ENCODE measurements around the gene ADAMTS6.

ADAMTS6 gene

GRCh38 chr5:65461490-65461889 lies 20.2 kb downstream of the ADAMTS6 start:
- no peaks in the 10 kb centered on the region for H4K20me1 ChIP-seq (ENCODE audit: control insufficient read depth, insufficient read depth, low read depth, low read length)
- H3K36me3 ChIP-seq (ENCODE audit: control insufficient read depth, low read length) = no peaks in the 10 kb centered on the region
- no peaks in the 10 kb centered on the region; the same call in 1 of the 2 replicates for H3K27me3 ChIP-seq (ENCODE audit: control insufficient read depth, low read length)
- H3K4me1 ChIP-seq (ENCODE audit: control insufficient read depth, low read length) = no peaks in the 10 kb centered on the region
- H3K79me2 ChIP-seq (ENCODE audit: control insufficient read depth, low read length) = no peaks in the 10 kb centered on the region
- H3K27ac ChIP-seq (ENCODE audit: low read depth, low read length) = no peak overlapping the region
- no peaks in the 10 kb centered on the region for H3F3A ChIP-seq (ENCODE audit: control insufficient read depth, insufficient read depth)
- no peaks in the 10 kb centered on the region for H3K9me3 ChIP-seq (ENCODE audit: control insufficient read depth, insufficient read depth, low read length)
- TF ChIP-seq EZH2phosphoT487 (IDR thresholded peaks at IDR 0.05; ENCODE audit: borderline replicate concordance, low read length) (no peak), CTCF (IDR thresholded peaks at IDR 0.05; ENCODE audit: low read depth, low read length, poor library complexity, severe bottlenecking) (no peak)
- no peaks in the 10 kb centered on the region for H3K9me2 ChIP-seq (replicated peaks; ENCODE audit: control insufficient read depth, low read length)
- no peak overlapping the region for H3K4me2 ChIP-seq (ENCODE audit: low read length)
- H3K4me3 ChIP-seq (ENCODE audit: low read length) = no peak overlapping the region

- Histone ChIP-seq H3K4me1 (ENCODE audit: control insufficient read depth, low read length) (no peaks in the 10 kb centered on the region), H3K36me3 (ENCODE audit: control insufficient read depth, low read length) (no peaks in the 10 kb centered on the region), H3K9me2 (replicated peaks; ENCODE audit: control insufficient read depth, low read length) (no peaks in the 10 kb centered on the region), H4K20me1 (ENCODE audit: control insufficient read depth, insufficient read depth, low read depth, low read length) (no peaks in the 10 kb centered on the region), H3K9me3 (ENCODE audit: control insufficient read depth, insufficient read depth, low read length) (no peaks in the 10 kb centered on the region), H3F3A (ENCODE audit: control insufficient read depth, insufficient read depth) (no peaks in the 10 kb centered on the region), H3K4me3 (ENCODE audit: low read length) (no peak overlapping the region), H3K27me3 (ENCODE audit: control insufficient read depth, low read length) (no peaks in the 10 kb centered on the region; the same call in 1 of the 2 replicates), H3K79me2 (ENCODE audit: control insufficient read depth, low read length) (no peaks in the 10 kb centered on the region), H3K4me2 (ENCODE audit: low read length) (no peak overlapping the region), H3K27ac (ENCODE audit: low read depth, low read length) (no peak overlapping the region)
- TF ChIP-seq EZH2phosphoT487 (IDR thresholded peaks at IDR 0.05; ENCODE audit: borderline replicate concordance, low read length) = no peak
- no peak for TF ChIP-seq CTCF (IDR thresholded peaks at IDR 0.05; ENCODE audit: low read depth, low read length, poor library complexity, severe bottlenecking)
Measured at GRCh38 chr5:65459995-65460394, 21.7 kb downstream of the ADAMTS6 start.

- no peaks in the 10 kb centered on the region for H3K36me3 ChIP-seq (ENCODE audit: control insufficient read depth, low read length)
- no peaks in the 10 kb centered on the region for H4K20me1 ChIP-seq (ENCODE audit: control insufficient read depth, insufficient read depth, low read depth, low read length)
- H3K4me1 ChIP-seq (ENCODE audit: control insufficient read depth, low read length) = no peaks in the 10 kb centered on the region
- no peaks in the 10 kb centered on the region for H3K9me2 ChIP-seq (replicated peaks; ENCODE audit: control insufficient read depth, low read length)
- H3K9me3 ChIP-seq (ENCODE audit: control insufficient read depth, insufficient read depth, low read length) = no peaks in the 10 kb centered on the region
- no peaks in the 10 kb centered on the region for H3K79me2 ChIP-seq (ENCODE audit: control insufficient read depth, low read length)
- H3K4me2 ChIP-seq (ENCODE audit: low read length) = no peak overlapping the region
- no peak overlapping the region for H3K4me3 ChIP-seq (ENCODE audit: low read length)
- H3K27me3 ChIP-seq (ENCODE audit: control insufficient read depth, low read length) = no peaks in the 10 kb centered on the region; the same call in 1 of the 2 replicates
- TF ChIP-seq CTCF (IDR thresholded peaks at IDR 0.05; ENCODE audit: low read depth, low read length, poor library complexity, severe bottlenecking) (no peak), EZH2phosphoT487 (IDR thresholded peaks at IDR 0.05; ENCODE audit: borderline replicate concordance, low read length) (no peak)
- H3K27ac ChIP-seq (ENCODE audit: low read depth, low read length) = no peak overlapping the region
- no peaks in the 10 kb centered on the region for H3F3A ChIP-seq (ENCODE audit: control insufficient read depth, insufficient read depth)
Measured at GRCh38 chr5:65455064-65455463, 26.7 kb downstream of the ADAMTS6 start.
